Left colon (tissue), 2 donors: Measurements from ENCODE around the gene SLC29A4. TPM values are rescaled to one million over a fixed set of nuclear protein-coding genes. Genes with fewer than 3 reads are reported as not detected.
"Not testable (repeated sequence)": the region's sequence is repeated elsewhere in the genome, so short reads cannot be mapped to it uniquely, and the experiment has no call there.

ENCODE experiments used
- ATAC-seq: fragments of 200-7000 bp; cut with Tn5 transposase; one replicate; pipeline ENCODE4 v1.9.1; 2020; ENCODE audit warnings: mild to moderate bottlenecking, moderate library complexity
- DNase-seq, 2 donors: peaks; one replicate each; pipeline ENCODE4 v3.0.0-alpha.2; 2020
- intact Hi-C, 2 donors: fragments of 100-400 bp; cut with DNase I in 1 of 2; cut with micrococcal nuclease in 1 of 2; formaldehyde crosslinking; loops; one replicate each; pipeline versions ENCODE4 v1.11.2 to v1.14.0; 2022; cut with DNase I, micrococcal nuclease
- total RNA-seq, 2 donors: library from RNA; stranded (reverse); fragmentation: NEBNext Ultra II Directional; extraction: Animal tissue kit (Norgen Biotek cat#: 25700); gene quantifications; one replicate each; pipeline ENCODE4 v1.2.1, GENCODE V29; 2021
- donor health status: DM: no; HTN: no; CAD: no.
- donor health status: DM: yes; HTN: yes; CAD: no.

The SLC29A4 gene
- total RNA-seq, 2 donors from 2014 or later = 3.2 to 23.4 TPM

DNA sequence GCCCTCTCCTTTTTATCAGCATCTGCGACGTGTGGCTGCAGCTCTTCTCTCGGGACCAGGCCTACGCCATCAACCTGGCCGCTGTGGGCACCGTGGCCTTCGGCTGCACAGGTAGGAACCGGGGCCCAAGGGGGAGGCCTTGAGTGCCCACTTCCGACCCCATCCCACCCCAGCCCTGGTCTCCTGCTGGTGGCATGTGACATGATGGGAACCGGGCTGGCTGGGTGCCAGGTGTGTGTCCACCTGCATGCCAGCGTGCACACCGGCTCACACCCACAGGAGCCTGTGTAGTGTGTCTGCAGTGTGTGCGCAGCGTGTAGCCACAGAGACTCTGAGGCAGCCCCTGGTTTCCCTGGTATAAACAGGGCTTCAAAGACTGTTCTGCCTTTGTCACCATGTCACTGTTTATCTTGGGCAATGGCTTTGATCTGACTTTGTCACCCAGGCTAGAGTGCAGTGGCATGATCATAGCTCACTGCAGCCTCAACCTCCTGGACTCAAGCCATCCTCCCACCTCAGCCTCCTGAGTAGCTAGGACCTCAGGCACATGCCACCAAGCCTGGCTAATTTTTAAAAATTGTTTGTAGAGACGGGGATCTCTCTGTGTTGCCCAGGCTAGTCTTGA lies 9.1 kb downstream of the SLC29A4 start:
- DNase-seq, ATAC-seq, intact Hi-C loops: not testable (repeated sequence)

DNA sequence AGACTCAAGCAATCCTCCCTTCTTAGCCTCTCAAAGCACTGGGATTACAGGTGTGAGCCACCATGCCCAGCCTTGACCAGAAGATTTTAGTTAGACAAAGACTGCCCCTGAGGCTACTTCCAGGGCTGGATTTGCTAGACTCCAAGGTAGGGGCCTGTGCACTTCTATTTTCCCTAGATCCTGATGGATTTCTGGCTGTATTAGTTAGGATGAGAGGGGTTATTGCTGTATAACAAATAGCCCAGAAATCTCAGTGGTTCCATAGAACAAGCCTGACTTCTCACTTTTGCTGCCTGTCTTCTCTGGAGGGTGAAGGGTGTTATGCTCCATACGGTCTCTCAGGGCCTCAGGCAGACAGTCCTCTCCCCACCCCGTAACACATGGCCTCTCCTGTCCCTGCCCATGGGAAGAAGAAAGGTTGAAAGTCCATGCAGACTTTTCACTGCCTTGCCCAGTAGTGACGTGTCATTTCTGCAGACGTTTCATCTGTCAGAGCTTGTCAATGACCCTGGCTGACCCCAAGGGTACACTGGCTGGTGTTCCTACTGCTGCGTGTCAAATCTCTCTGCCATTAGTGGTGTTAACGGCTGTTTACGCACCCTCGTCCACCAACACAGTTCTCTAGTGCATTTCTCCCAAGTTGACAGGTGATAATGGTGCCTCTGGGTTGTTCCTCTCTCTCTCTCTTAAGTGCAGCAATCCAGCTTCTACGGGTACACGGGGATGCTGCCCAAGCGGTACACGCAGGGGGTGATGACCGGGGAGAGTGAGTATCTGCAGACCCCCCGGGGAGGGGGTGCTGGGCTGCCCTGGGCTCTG lies 11.6 kb downstream of the SLC29A4 start:
- intact Hi-C loops = no loop called here
- ATAC-seq (peak; percentile 75), DNase-seq (no peak)

- no peak for DNase-seq
- ATAC-seq = no peak
- intact Hi-C loops = no loop called here
Observed at GRCh38 chr7:5295039-5296014, 12.6 kb downstream of the SLC29A4 start.

DNA sequence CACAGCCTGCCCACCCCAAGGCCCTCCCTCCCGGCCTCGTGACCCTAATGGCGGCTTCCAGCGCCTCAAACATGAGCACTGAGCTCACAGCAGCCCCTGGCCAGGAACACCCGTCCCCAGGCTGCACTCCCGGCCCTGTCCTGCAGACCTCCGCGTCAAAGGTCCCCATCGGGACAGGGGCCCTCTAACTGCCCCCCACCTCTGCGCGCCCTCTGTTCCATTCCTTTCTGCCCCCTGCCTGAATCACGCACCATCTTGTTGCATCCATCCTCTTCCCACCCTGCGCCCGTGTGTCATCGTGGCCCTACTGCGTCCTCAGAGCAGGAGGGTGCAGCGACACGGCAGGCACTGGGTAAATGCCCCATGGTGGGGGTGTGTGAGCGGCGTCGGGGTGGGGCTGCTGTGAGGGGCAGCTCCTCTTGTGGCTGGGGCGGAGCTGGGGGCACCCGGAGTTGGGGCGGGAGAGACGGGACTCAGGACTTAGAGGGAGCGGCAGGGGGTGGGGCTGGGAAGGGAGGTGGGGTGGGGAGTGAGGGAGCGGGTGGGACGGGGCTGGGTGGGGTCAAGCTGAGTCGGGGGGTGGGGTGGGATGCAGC lies 13.4 kb downstream of the SLC29A4 start:
- ATAC-seq (no peak), DNase-seq (no peak)
- intact Hi-C loops = no loop called here

- DNase-seq = peak in 1 of 2 donors; percentile 37
- ATAC-seq = peak; percentile 46
- intact Hi-C loops = no loop called here
Observed at GRCh38 chr7:5296611-5297226, 14.0 kb downstream of the SLC29A4 start.

DNA sequence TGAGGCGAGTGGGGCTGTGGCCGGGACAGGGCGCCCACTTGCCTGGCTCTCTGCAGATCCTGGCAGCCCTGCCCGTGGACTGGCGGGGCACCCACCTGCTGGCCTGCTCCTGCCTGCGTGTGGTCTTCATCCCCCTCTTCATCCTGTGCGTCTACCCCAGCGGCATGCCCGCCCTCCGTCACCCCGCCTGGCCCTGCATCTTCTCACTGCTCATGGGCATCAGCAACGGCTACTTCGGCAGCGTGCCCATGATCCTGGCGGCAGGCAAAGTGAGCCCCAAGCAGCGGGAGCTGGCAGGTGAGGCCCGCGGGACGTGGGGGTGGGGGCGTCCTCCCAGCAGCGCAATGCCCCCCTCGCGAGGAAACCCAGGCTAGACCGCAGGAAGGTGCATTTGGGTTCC lies 17.6 kb downstream of the SLC29A4 start:
- intact Hi-C loops = no loop called here
- no peak for DNase-seq
- no peak for ATAC-seq

- intact Hi-C loops = no loop called here
- no peak for DNase-seq
- ATAC-seq = no peak
Observed at GRCh38 chr7:5302577-5302976, 19.8 kb downstream of the SLC29A4 start.

- intact Hi-C loops = no loop called here
- no peak for DNase-seq
- no peak for ATAC-seq
Observed at GRCh38 chr7:5303061-5303460, 20.3 kb downstream of the SLC29A4 start.

DNA sequence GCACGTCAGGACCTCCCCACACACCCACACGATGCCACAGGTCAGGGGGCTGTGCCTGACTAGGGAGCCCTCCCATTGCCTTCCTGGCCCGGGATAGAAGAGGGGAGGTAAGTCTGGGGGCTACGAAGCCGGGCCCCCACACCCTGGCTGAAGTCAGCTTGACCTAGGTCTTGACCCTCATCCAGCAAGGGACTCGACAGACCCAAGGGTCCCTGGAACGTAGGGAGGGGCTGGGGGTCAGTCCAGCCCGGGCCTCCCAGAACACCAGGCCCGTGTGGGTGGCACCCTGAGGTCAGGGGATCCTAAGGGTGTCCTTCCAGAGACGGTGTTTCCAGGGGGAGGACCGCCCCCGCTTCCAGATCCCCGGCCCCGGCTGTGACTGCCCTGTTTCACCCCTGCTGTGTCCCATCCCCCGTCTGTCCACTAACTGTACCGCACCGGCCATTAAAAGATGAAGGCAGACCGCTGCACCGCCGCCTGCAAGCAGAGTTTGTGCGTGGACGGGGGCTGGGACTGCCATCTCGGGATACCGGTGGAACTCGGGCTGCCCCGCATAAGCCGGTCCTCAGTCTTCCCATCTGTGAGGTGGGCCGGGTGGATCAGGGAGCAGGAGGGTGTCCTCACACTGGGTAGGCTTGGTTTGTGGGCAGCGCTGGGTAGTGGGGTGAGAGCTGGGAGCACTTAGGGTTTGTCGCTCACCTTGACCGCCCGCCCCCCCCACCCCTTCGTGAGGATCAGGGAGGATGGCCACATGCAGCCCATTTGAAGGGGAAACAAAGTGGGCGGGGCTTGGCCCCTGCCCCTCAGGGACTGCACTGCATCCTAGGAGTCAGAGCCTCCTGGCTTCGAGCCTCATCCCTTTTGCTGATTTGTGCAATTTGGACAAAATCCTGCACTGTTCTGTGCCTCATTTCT lies 21.1 kb downstream of the SLC29A4 start:
- no peak for ATAC-seq
- intact Hi-C loops = no loop called here
- no peak for DNase-seq

DNA sequence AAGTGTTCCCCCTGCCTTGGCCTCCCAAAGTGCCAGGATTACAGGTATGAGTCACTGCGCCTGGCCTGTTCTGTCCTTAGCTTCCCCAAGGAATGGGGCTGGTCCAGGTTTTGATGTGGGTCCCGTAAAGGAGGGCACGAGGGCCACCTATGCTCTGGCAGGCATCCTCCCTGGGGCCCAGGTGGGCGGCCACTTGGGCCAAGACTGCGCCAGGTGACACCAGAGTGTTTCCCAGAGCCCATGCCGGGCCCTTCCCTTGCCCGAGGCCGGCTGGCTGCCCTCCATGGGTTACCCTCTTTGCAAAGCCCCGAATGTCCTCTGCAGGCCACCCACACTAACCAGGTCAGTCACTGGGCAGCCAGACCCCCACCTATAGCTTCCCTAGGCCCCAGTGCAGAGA lies 22.3 kb downstream of the SLC29A4 start:
- intact Hi-C loops, DNase-seq, ATAC-seq: not testable (repeated sequence)

DNA sequence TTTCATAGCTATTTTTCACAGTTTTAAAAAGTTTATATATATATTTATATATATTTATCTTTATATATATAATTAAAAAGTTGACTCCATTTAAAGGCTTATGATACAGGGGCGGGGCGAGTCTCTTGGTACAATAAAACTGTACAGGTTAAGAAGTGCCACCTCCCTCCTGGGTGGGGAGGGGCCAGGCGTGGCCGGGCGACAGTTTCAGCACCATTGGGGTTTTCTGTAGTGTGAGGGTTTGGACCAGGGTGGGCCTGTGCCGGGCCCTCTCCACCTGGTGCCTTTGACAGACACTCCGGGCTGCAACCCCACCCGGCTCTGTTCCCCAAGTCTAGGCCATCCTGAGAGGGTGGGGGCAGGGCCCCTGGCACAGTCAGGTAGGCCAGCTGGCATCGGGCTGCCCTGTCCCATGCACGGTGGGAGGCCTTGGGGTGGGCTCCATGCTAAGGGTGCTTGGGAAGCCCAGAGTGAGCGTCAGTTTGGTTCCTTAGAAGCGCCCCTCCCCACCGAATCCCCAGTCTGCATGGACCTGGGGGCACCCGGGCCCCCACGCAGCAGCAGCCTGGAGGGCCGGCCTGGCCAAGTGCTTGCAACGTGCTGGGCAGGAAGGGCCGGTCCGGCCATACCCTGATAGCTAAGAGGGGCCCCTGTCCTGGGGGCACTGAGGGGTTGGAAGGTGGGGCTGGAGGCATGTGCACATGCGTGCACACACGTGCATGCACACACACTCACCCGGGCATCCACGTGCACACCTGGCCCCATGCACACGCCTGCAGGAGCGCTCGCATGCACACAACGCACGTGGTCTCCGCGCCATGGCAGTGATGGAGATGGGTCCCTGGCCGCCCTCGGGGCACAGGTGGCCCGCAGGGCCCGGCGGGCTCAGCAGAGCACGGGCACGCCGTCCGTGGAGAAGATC lies 24.7 kb downstream of the SLC29A4 start:
- ATAC-seq (peak; percentile 87), DNase-seq (peak; percentile 64 to 80)
- intact Hi-C loops = not testable (repeated sequence)

DNA sequence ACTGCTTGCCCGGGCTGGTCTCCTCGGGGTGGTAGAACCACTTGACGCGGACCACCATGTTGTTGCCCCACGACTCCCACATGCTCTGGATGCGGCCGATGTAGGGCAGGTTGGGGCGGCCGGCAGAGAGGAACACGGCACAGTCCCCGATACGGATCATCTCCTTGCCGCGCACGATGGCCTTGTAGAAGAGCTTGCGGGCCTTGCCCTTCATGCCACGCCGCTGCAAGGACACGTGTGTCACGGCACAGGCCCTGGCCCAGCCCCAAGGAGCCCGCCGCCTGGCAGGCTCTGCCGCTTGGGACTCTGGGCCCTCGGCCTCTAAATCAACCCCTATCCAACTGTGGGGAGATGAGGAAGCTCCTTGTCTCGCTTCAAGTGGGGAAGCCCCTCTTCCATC lies 26.4 kb downstream of the SLC29A4 start:
- ATAC-seq = no peak
- intact Hi-C loops = no loop called here
- DNase-seq = no peak

- ATAC-seq (no peak), DNase-seq (no peak)
- intact Hi-C loops = no loop called here
Observed at GRCh38 chr7:5310822-5311405, 28.2 kb downstream of the SLC29A4 start.

GRCh38 chr7:5312276-5313070 lies 29.7 kb downstream of the SLC29A4 start:
- intact Hi-C loops = not testable (repeated sequence)

More at GRCh38 chr7:5312276-5313070, 29.7 kb downstream of the SLC29A4 start:
- not testable (repeated sequence) for DNase-seq, ATAC-seq
